Thymus (tissue), 14 donors: ENCODE results near the gene INTS12. TPM values are rescaled to one million over a fixed set of nuclear protein-coding genes. Genes with fewer than 3 reads are reported as not detected.
A peak's percentile ranks its signal among the peaks of the same experiment; 100 is the strongest.
"Not testable (repeated sequence)": the region's sequence is repeated elsewhere in the genome, so short reads cannot be mapped to it uniquely, and the experiment has no call there.

ENCODE experiments used
- DNase-seq, 9 donors: peaks; one replicate each; pipeline ENCODE4 v3.0.0-alpha.2; 2013; ENCODE audit warnings: low spot score in 9 of 9, low read depth in 6 of 9, missing footprints in 1 of 9
- H3K27ac ChIP-seq, 2 donors: one replicate each; pipeline ENCODE4 v1.5.1; 2013; ENCODE audit warnings: control low read depth in 1 of 2, low read depth in 1 of 2, low read length in 1 of 2, mild to moderate bottlenecking in 1 of 2, moderate library complexity in 1 of 2
- H3K27me3 ChIP-seq, 2 donors: one replicate each; pipeline ENCODE4 v1.5.1; 2013; ENCODE audit warnings: low read length in 1 of 2; ENCODE audit not compliant: control insufficient read depth in 2 of 2, insufficient read depth in 1 of 2
- H3K36me3 ChIP-seq, 2 donors: one replicate each; pipeline ENCODE4 v1.5.1; 2013; ENCODE audit warnings: low read length in 1 of 2, mild to moderate bottlenecking in 1 of 2, moderate library complexity in 1 of 2; ENCODE audit not compliant: control insufficient read depth in 2 of 2, insufficient read depth in 2 of 2
- H3K4me1 ChIP-seq, 2 donors: one replicate each; pipeline ENCODE4 v1.5.1; 2013; ENCODE audit warnings: low read length in 2 of 2; ENCODE audit not compliant: control insufficient read depth in 2 of 2, insufficient read depth in 2 of 2
- H3K4me3 ChIP-seq, 2 donors: one replicate each; pipeline ENCODE4 v1.5.1; 2013; ENCODE audit warnings: low read length in 2 of 2, control low read depth in 1 of 2, mild to moderate bottlenecking in 1 of 2
- H3K9me3 ChIP-seq, 2 donors: one replicate each; pipeline ENCODE4 v1.5.1; 2013; ENCODE audit warnings: low read length in 1 of 2, mild to moderate bottlenecking in 1 of 2; ENCODE audit not compliant: control insufficient read depth in 2 of 2, insufficient read depth in 1 of 2
- WGBS: extraction: QIAGEN DNeasy Blood & Tissue Kit; methylation state at CpG from one replicate; pipeline ENCODE4 v1.1.7; 2013; 5-methylcytosine and 5-hydroxymethylcytosine counted together
- long read RNA-seq, 10 donors: transcript quantifications; one replicate each; lab custom pipeline, GENCODE V29; 2026
- polyA plus RNA-seq: library from polyadenylated mRNA; stranded (reverse); fragments of 200-250 nt; gene quantifications from one replicate; pipeline ENCODE4 v1.2.3, GENCODE V29; 2013
- total RNA-seq: library from RNA; stranded (reverse); fragments of 120-200 nt; gene quantifications from one replicate; pipeline ENCODE4 v1.2.4, GENCODE V29; 2013
- donor health status: healthy.

Gene INTS12, protein sequence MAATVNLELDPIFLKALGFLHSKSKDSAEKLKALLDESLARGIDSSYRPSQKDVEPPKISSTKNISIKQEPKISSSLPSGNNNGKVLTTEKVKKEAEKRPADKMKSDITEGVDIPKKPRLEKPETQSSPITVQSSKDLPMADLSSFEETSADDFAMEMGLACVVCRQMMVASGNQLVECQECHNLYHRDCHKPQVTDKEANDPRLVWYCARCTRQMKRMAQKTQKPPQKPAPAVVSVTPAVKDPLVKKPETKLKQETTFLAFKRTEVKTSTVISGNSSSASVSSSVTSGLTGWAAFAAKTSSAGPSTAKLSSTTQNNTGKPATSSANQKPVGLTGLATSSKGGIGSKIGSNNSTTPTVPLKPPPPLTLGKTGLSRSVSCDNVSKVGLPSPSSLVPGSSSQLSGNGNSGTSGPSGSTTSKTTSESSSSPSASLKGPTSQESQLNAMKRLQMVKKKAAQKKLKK
- total RNA-seq: 18.9 TPM
- 24.7 TPM for polyA plus RNA-seq
- long read RNA-seq, donor 1, partial matches to known transcripts: 0 of 1 reads
- long read RNA-seq, donor 1, other reads (novel, unspliced or antisense): 0 of 1 reads
- long read RNA-seq, donor 2: 0 reads
- long read RNA-seq, donor 3, partial matches to known transcripts: 5 of 12 reads
- long read RNA-seq, donor 3, other reads (novel, unspliced or antisense): 0 of 12 reads
- long read RNA-seq, donor 4, transcript INTS12-206 (7 exons, 1,975 nt): major isoform, 5 of 5 reads
- long read RNA-seq, donor 4, partial matches to known transcripts: 0 of 5 reads
- long read RNA-seq, donor 4, other reads (novel, unspliced or antisense): 0 of 5 reads
- long read RNA-seq, donor 5, transcript INTS12-206 (7 exons, 1,975 nt): major isoform, 5 of 17 reads
- long read RNA-seq, donor 5, partial matches to known transcripts: 7 of 17 reads
- long read RNA-seq, donor 5, other reads (novel, unspliced or antisense): 0 of 17 reads
- long read RNA-seq, donor 6, transcript INTS12-206 (7 exons, 1,975 nt): major isoform, 8 of 10 reads
- long read RNA-seq, donor 6, partial matches to known transcripts: 0 of 10 reads
- long read RNA-seq, donor 6, other reads (novel, unspliced or antisense): 0 of 10 reads
- long read RNA-seq, donor 7, transcript INTS12-206 (7 exons, 1,975 nt): major isoform, 14 of 22 reads
- long read RNA-seq, donor 7, partial matches to known transcripts: 6 of 22 reads
- long read RNA-seq, donor 7, other reads (novel, unspliced or antisense): 0 of 22 reads
- long read RNA-seq, donor 8, partial matches to known transcripts: 0 of 2 reads
- long read RNA-seq, donor 8, other reads (novel, unspliced or antisense): 0 of 2 reads
- long read RNA-seq, donor 9, transcript INTS12-206 (7 exons, 1,975 nt): major isoform, 6 of 8 reads
- long read RNA-seq, donor 9, partial matches to known transcripts: 0 of 8 reads
- long read RNA-seq, donor 9, other reads (novel, unspliced or antisense): 0 of 8 reads
- long read RNA-seq, donor 10, partial matches to known transcripts: 0 of 7 reads
- long read RNA-seq, donor 10, other reads (novel, unspliced or antisense): 0 of 7 reads

- H3K4me1 ChIP-seq: peaks cover 0 to 11% of the 10 kb centered on the region in 2 donors
- WGBS: under 1% methylated on average over 63 of the region's 63 CpGs
- DNase-seq: peak; percentile 77 to 95 (median 85)
Measured at GRCh38 chr4:105708181-105709080, at the start of gene INTS12, which contains the start of gene GSTCD. INTS12 (minus strand) TSS chr4:105708689; CDS start chr4:105700005, 8,684 bp downstream. GSTCD (plus strand) TSS chr4:105708784; CDS start chr4:105717614, 8,830 bp downstream.

DNA sequence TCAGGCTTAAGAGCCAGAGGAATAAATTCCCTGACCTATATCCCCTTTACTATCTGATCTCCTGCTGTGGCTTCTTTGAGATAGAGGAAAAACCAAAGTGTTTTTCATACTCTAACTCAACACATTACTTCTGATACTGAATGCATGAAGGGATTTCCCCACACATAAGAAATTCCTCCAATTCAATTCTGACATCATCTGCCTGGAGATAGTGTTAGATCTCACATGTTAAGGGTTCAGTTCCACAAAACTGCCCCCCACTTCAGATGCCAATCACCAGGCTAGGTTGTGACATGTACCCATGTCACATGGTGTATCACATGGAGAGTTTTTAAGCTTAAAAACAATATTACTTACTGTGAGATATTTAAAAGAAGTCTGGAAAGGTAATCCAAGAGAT lies 46.9 kb upstream of the INTS12 start:
- Histone ChIP-seq H3K36me3 (no peaks in the 10 kb centered on the region), H3K9me3 (no peaks in the 10 kb centered on the region), H3K27ac (no peak overlapping the region), H3K4me1 (no peaks in the 10 kb centered on the region), H3K27me3 (no peaks in the 10 kb centered on the region), H3K4me3 (no peak overlapping the region)
- no peak for DNase-seq

More at GRCh38 chr4:105708181-105709080, at the start of gene INTS12, which contains the start of gene GSTCD:
- Histone ChIP-seq H3K27ac (peak within 1 kb of the TSS; percentile 87), H3K4me3 (peak within 1 kb of the TSS; percentile 83 to 89), H3K27me3 (no peaks in the 10 kb centered on the region), H3K9me3 (no peaks in the 10 kb centered on the region), H3K36me3 (peaks cover 0 to 4% of the 10 kb centered on the region in 2 donors)

GRCh38 chr4:105753361-105753760 lies 44.9 kb upstream of the INTS12 start:
- 98% methylated on average over 1 of the region's 1 CpG for WGBS
- Histone ChIP-seq H3K4me3 (no peak overlapping the region), H3K27me3 (no peaks in the 10 kb centered on the region), H3K9me3 (no peaks in the 10 kb centered on the region), H3K27ac (no peak overlapping the region), H3K36me3 (no peaks in the 10 kb centered on the region), H3K4me1 (no peaks in the 10 kb centered on the region)
- no peak for DNase-seq

DNA sequence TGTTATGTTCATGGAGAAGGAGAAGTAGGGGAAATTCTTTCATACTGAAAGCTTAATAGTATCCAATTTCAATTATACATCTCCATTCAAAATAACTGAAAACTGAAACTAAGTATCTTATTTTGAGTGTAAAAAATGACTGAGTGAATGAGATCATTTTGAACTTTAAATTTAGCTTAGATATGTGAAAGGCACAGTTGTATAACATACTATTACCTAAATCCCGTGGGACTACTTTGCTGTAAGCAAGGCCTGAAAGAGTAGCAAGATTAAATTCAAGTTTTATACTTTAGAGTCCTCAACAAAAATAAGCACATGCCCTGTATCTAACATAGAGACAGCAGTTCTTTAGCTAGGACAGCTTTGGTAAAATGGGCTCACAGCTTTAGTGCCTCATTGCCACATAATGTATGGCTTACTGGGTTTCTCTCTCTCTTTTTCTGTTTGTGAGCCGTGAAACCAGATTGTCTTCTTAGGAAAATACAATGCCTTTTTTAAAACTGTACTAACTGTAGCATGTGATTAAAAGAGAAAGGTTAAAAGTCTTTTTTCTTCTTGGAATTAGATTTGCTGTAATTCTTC lies 43.3 kb upstream of the INTS12 start:
- no peak overlapping the region for H3K4me3 ChIP-seq
- H3K9me3 ChIP-seq: no peaks in the 10 kb centered on the region
- no peak for DNase-seq
- no peaks in the 10 kb centered on the region for H3K36me3 ChIP-seq
- 68% methylated on average over 2 of the region's 2 CpGs for WGBS
- H3K27me3 ChIP-seq: no peaks in the 10 kb centered on the region
- no peak overlapping the region for H3K27ac ChIP-seq
- no peaks in the 10 kb centered on the region for H3K4me1 ChIP-seq

DNA sequence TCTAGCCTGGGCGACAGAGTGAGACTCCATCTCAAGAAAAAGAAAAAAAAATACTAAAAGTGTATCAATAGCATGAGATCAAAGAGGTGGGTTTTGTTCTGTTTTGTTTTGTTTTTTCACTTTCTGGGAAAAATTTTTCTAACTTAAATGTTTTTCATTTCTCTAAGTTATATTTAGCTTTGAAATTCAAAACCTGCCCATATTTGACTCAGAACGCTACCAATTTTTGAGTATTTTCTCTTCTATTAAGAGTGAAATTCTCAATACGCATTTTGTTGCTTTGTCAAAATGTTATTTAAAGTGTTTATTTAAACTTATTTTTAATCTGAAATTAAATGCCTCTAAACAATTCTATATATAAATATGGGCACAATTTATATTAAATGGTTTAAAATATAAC lies 39.7 kb upstream of the INTS12 start:
- H3K9me3 ChIP-seq: no peaks in the 10 kb centered on the region
- no peaks in the 10 kb centered on the region for H3K4me1 ChIP-seq
- H3K36me3 ChIP-seq: peaks cover 0 to 5% of the 10 kb centered on the region in 2 donors
- 99% methylated on average over 3 of the region's 3 CpGs for WGBS
- no peaks in the 10 kb centered on the region for H3K27me3 ChIP-seq
- no peak for DNase-seq
- H3K4me3 ChIP-seq: no peak overlapping the region
- H3K27ac ChIP-seq: no peak overlapping the region

- no peak overlapping the region for H3K4me3 ChIP-seq
- WGBS: 97% methylated on average over 2 of the region's 2 CpGs
- H3K36me3 ChIP-seq: peaks cover 0 to 9% of the 10 kb centered on the region in 2 donors
- peaks cover 0 to 3% of the 10 kb centered on the region in 2 donors for H3K9me3 ChIP-seq
- H3K4me1 ChIP-seq: no peaks in the 10 kb centered on the region
- no peak for DNase-seq
- H3K27ac ChIP-seq: no peak overlapping the region
- no peaks in the 10 kb centered on the region for H3K27me3 ChIP-seq
Measured at GRCh38 chr4:105741548-105741947, 33.1 kb upstream of the INTS12 start.

GRCh38 chr4:105735217-105735616 lies 26.7 kb upstream of the INTS12 start:
- H3K9me3 ChIP-seq: peaks cover 0 to 12% of the 10 kb centered on the region in 2 donors
- not testable (repeated sequence) for H3K4me1 ChIP-seq, DNase-seq, H3K4me3 ChIP-seq, H3K36me3 ChIP-seq, H3K27me3 ChIP-seq, H3K27ac ChIP-seq
- 92% methylated on average over 10 of the region's 10 CpGs for WGBS
